ENCODE data around the gene PCCB.
"Not testable (repeated sequence)": the region's sequence is repeated elsewhere in the genome, so short reads cannot be mapped to it uniquely, and the experiment has no call there.

Gene PCCB

GRCh38 chr3:136329593-136329992 is 79.5 kb downstream of the PCCB start:
- DNase-seq, result no peak

GRCh38 chr3:136330900-136331299 is 80.8 kb downstream of the PCCB start:
- DNase-seq, result no peak

GRCh38 chr3:136332302-136332701 is 82.2 kb downstream of the PCCB start:
- no peak for DNase-seq

DNA sequence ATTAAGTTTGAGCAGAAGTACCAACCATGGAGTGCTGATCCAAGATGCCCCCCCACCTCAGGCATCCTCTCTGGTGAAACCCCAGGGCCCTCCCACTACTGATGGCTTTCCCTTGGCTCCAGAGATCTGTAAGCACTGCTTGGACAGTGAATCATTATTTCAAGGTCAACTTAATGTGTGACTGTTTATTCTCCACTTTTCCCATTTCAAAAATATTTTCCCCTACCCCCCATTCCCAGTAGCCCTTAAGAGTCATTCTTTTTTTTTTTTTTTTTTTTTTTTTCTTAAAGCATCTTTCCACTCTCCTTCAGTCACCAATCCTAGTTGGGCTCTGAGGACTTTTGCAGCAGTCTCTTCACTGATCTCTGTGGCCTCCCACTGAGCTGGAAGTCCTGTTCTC is 82.6 kb downstream of the PCCB start:
- DNase-seq, result peak; percentile 86

DNA sequence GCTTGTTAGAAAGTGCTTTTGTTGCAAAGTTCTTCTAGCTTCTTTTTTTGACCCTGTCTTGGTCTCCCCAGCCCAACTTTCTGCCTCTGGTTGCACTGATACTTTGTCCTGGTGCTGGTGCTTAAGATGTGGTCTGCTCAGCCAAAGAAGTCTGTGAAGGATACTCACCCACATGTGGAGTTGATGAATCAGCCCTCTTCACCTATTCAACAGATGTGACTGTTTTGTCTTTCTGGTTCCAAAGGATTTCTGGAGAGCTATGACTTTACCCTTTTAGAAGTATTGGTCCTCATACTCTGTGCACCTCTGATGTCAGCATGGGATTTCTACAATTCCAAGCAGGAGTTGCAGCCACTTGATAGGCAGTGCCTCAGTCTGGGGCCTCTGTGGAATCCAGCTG is 84.1 kb downstream of the PCCB start:
- DNase-seq, result no peak

DNA sequence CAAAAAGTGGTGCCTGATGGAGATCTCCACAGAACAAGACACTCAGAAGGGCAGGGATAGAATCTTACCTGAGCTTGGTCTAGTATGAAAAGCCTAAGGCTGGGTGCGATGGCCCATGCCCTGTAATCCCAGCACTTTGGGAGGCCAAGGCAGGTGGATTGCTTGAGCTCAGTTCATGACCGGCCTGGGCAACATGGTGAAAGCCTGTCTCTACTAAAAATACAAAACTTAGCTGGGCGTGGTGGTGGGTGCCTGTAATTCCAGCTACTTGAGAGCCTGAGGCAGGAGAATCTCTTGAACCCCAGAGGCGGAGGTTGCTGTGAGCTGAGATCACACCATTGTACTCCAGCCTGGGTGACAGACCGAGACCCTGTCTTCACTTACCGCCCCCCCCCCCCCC is 84.6 kb downstream of the PCCB start:
- not testable (repeated sequence) for DNase-seq

DNA sequence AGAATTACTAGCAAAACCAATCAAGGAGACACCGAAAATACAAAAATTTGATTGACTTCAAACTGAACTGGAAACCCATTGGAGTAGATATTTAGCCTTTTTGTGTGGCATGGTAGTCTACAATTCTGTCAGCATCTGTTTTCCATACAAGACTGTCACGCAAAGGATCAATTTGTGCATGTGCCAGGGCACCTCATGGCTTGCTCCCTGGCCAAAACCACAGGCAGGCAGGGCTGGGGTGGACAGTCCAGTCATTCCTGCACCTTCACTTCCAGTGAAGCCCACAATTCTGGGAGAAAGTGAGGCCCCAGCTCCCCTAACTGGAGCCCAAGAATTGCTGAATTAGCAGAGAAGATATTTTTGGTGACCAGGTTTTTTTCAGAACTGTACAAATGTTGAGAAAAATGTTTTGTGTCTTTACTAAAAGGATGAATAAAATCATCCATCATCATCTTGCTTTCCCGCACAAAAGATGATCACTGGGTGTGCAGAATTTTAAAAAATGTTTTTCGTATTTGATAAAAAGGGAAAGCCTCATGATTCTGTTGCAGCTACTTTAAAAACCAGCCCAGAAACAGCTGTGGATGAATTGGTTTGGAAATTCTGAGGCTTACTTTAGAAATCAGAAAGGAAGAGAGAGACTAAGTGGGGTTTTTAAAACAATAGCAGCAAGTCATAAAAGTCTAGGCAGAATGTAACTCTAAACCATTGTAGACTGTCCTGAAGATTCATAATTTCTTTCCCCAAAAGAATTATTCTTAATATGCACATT is 86.4 kb downstream of the PCCB start:
- DNase-seq, result peak; percentile 35

- no peak for DNase-seq
These were observed 93.3 kb downstream of the PCCB start for GRCh38 chr3:136343446-136343845.

- peak; percentile 92 for DNase-seq
These were observed 93.9 kb downstream of the PCCB start for GRCh38 chr3:136343873-136344555.

GRCh38 chr3:136346486-136346885 is 96.3 kb downstream of the PCCB start:
- DNase-seq, result no peak

DNA sequence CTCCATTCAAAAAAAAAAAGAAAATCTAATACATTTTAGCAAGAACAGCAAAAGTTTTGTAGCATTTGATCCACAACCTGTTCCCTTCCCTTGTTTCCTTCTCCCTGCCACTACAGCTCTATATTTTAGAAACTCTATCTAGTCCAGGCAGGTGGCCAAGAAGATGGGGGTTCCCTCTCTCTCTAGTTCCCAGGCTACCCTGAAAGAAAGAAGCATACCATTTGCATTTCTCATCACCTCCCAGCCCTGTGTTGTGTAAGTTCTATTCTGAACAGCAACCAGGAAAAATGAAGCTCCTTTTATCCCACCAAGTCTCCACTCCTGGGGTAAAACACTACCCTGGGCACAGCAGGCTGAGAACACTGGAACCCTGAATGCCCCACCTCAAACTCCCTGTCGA is 100.0 kb downstream of the PCCB start:
- DNase-seq, result peak; percentile 93

- peak; percentile 68 for DNase-seq
These were observed 100.4 kb downstream of the PCCB start for GRCh38 chr3:136350557-136350956.

DNA sequence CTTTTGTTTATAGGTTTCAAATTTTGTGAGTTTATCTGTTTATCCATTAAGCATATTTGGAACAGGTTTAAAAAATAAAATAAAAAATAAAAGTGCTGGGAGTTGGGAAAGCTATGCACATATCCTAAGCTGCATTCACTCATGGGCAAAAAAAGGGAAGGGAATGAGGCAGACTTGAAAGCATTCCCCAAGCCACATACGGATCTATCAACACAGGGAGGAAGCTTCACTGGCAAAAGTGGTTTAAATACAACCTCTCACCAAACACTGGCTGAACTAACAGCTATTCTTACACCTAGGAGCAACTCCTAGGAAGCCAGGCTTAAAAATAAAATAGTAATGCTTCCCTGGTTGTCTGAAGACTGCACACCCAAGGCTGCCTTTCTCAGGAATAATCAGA is 101.2 kb downstream of the PCCB start:
- peak; percentile 13 for DNase-seq

DNA sequence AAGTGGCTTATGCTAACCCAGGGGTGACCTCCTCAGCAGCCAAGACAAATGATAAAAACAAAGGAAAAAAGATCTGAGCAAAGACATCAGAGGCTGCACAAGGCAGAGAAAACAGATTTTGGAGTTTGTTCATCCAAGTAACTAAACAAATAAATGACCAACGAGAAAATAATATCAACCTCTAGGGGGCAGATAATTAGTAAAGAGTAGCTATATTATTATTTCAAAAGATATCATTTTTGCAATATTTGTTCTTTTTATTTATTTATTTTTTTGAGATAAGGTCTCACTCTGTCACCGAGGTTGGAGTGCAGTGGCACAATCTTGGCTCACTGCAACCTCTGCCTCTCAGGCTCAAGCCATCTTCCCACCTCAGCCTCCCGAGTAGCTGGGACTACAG is 101.8 kb downstream of the PCCB start:
- DNase-seq, result no peak

DNA sequence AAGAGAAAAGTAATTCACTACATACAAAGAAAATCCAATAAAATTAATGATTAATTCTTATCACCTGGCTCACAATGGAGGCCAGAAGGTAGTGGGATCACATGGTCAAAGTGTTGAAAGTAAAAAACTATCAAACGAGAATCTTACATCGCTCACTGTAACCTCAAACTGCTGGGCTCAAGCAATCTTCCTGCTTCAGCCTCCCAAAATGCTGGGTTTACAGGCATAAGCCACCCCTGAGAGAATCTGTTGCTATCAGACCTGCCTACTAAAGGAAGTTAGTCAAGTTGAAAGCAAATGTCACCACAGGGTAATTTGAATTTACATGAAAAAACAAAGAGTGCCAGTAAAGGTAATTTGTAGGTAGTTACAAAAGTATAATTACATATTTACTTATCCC is 103.3 kb downstream of the PCCB start:
- DNase-seq, result no peak

DNA sequence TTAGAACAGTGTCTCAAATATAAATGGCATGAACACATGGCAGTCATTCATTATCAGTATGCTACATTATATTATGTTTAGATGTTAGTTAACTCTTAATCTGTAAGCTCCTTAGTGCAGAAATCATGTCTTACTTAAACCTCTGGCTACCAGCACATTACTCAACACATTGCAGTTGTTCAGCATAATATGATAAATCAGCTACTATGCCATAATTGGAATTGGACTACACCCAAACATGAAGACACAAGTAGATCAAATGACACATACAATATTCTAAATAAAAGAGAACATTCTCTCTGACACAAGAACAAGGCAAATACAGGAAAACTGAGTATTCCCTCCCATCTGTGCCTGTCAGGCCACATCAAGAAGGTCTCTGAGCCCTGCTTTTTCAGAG is 116.1 kb downstream of the PCCB start:
- DNase-seq, result peak; percentile 9

DNA sequence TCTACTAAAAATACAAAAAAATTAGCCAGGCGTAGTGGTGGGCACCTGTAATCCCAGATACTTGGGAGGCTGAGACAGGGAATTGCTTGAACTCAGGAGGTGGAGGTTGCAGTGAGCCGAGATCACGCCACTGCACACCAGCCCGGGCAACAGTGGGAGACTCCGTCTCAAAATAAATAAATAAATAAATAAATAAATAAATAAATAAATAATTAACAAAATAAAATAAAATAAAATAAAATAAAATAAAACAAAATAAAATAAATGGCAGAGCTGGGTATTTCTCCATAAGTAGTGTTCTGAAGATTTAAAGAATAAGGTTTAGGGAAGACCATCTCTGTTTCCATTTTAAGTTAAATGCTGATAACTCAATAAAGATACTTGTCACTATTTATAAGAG is 125.7 kb downstream of the PCCB start:
- not testable (repeated sequence) for DNase-seq

DNA sequence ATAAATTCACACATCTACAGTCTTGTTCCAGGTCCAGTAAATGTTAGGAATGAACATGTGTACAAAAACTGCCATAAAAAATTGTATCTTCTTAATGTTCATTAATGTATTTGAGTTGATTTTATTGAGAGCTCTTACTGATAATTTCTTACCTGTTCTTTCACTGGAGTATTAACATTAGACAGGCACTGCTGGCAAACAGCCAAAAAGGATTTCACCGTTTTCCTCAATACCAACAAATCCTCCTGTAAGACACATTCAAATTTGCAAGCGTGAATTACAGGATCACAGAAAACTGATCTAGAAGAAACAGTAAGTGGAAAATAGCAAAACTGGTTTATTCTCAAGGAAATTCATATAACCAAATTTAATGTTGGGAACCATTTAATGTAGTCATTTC is 127.4 kb downstream of the PCCB start:
- no peak for DNase-seq

DNA sequence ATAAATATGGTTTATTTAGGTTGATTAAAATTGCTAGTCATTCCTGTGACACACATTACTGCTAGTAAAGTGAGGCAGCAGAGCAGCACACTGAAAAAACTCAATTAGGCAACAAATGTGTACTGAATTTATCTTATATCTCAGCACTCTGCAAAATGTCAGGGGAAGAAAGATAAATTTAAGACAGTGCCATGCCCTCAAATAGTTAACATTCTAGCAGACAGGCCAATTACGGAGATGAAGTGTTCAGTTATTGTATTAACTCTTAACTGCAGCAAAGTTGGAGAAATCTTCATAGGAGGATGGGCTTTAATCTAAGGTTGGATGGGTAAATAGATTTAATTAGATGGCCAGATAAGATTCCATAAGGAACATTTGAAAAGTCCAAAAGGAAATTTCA is 127.9 kb downstream of the PCCB start:
- no peak for DNase-seq

All from fibroblast of skin of back (primary cell).